Heart right ventricle (tissue), 16 donors: ENCODE measurements around the gene ADGRG7. TPM values are rescaled to one million over a fixed set of nuclear protein-coding genes. Genes with fewer than 3 reads are reported as not detected.
"Not testable (repeated sequence)": the region's sequence is repeated elsewhere in the genome, so short reads cannot be mapped to it uniquely, and the experiment has no call there.

Source experiments
- ATAC-seq, 8 donors: fragments of 200-7000 bp; cut with Tn5 transposase; one replicate each; pipeline ENCODE4 v1.9.1; 2020; ENCODE audit warnings: mild to moderate bottlenecking in 8 of 8, moderate library complexity in 8 of 8, moderate number of reproducible peaks in 1 of 8
- DNase-seq, 2 donors: peaks; one replicate each; pipeline ENCODE4 v3.0.0-alpha.2; 2020
- H3K27ac ChIP-seq, 10 donors: fragments of 200-600 bp; sonication (generic) in 2 of 10; one replicate each; pipeline versions ENCODE4 v1.5.0 to v1.8.0; 2020 to 2022; ENCODE audit warnings: mild to moderate bottlenecking in 3 of 10
- H3K27me3 ChIP-seq, 7 donors: fragments of 200-600 bp; one replicate each; pipeline ENCODE4 v1.8.0; 2021 to 2022; ENCODE audit warnings: mild to moderate bottlenecking in 2 of 7
- H3K36me3 ChIP-seq, 9 donors: fragments of 200-600 bp; sonication (generic) in 1 of 9; one replicate each; pipeline versions ENCODE4 v1.5.0 to v1.8.0; 2020 to 2022; ENCODE audit warnings: mild to moderate bottlenecking in 2 of 9
- H3K4me1 ChIP-seq, 9 donors: fragments of 200-600 bp; sonication (generic) in 1 of 9; one replicate each; pipeline versions ENCODE4 v1.5.0 to v1.8.0; 2020 to 2022; ENCODE audit warnings: mild to moderate bottlenecking in 4 of 9
- H3K4me3 ChIP-seq, 10 donors: fragments of 200-600 bp; sonication (generic) in 2 of 10; one replicate each; pipeline versions ENCODE4 v1.5.0 to v1.8.0; 2020 to 2022; ENCODE audit warnings: mild to moderate bottlenecking in 7 of 10, moderate library complexity in 2 of 10
- H3K9me3 ChIP-seq, 11 donors: fragments of 200-600 bp in 10 of 11; sonication (generic) in 2 of 11; one replicate each; pipeline versions ENCODE4 v1.5.0 to v1.8.0; 2013 to 2022; ENCODE audit warnings: mild to moderate bottlenecking in 2 of 11, control low read depth in 1 of 11, moderate library complexity in 1 of 11
- CTCF ChIP-seq, 9 donors: fragments of 200-600 bp; sonication (generic) in 2 of 9; IDR thresholded peaks; one replicate each; pipeline versions ENCODE4 v1.5.0 to v1.8.0; 2021 to 2022; ENCODE audit warnings: antibody characterized with exemption in 9 of 9, mild to moderate bottlenecking in 5 of 9, moderate library complexity in 1 of 9
- WGBS, 2 donors: extraction: QIAGEN DNeasy Blood & Tissue Kit; methylation state at CpG; one replicate each; pipeline ENCODE4 v1.1.7; 2013; ENCODE audit warnings: inconsistent platforms in 1 of 2; 5-methylcytosine and 5-hydroxymethylcytosine counted together
- intact Hi-C, 10 donors: fragments of 100-400 bp; cut with DNase I; formaldehyde crosslinking; loops; one replicate each; pipeline versions ENCODE4 v1.11.1 to v1.14.2; 2022
- polyA plus RNA-seq, 2 donors: library from polyadenylated mRNA; stranded (reverse); fragments of 200-250 nt; gene quantifications; one replicate each; pipeline ENCODE4 v1.2.3, GENCODE V29; 2013
- total RNA-seq, 10 donors: library from RNA; stranded (reverse); fragmentation: NEBNext Ultra II Directional in 3 of 10; extraction: Animal tissue kit (Norgen Biotek cat#: 25700) in 3 of 10; gene quantifications; one replicate each; pipeline versions ENCODE4 v1.2.1 to v1.2.4, GENCODE V29; 2021 to 2023
- donor health status: Arrhythmogenic right ventricular cardiomyopathy.
- donor health status: ischemic (EF 13 %, LVEDD 7.1; RV severe dilation, severe dysfunction).
- donor health status: healthy with polysubstance abuse.
- donor health status: DM: no; HTN: yes; CAD: no.
- donor health status: DM: no; HTN: no; CAD: no.
- donor health status: ischemic (EF 25% LVEDD 6.9; RV normal size, moderate dysfunction).
- donor health status: ischemic (EF 25% LVEDD 5.7; RV mildly dilated, moderate dysfunction).
- donor health status: healthy.
- donor health status: DM: yes; HTN: yes; CAD: no.
- donor health status: Ischemic cardiomyopathy.
- donor health status: ischemic (EF 35%, LVEDD 5.7; RV mildly dilated, moderate dysfunction).
- donor health status: nonischemic (EF 11% LVEDD 7.7; RV severe dilation, severe dysfunction).
- donor health status: DM: yes; HTN: yes; CAD: no.
- donor health status: PGD.
- donor health status: ischemic (EF 29% LVEDD 5.4; RV normal size, mild dysfunction).
- donor health status: nonischemic (EF 23%, LVEDD 6.1; RV moderate dilation, normal function).

The ADGRG7 gene
- total and polyA plus RNA-seq, 12 donors: 0.30 TPM; not detected in 11

DNA sequence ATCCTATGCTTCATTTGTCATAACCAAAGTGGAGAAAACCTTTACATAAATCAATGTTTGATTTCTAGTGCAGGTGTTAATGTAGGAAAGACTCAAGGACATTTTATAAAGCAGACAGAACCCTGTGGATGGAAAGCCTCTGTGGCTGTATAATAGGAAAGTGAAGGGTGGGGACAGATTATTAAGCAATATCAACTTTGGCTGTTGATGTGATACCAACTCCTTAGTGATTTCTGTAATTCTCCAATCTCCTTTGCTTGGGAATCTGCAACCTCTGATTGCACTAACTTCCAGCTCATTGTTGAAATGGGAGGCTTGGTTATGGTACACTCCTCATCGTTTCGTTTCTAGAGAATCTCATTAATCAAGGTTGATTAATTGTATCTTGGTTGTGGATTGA is 29.3 kb upstream of the ADGRG7 start:
- 44 to 49% methylated on average over 2 of the region's 2 CpGs for WGBS, 2 donors
- TF ChIP-seq CTCF (IDR thresholded peaks at IDR 0.05): no peak
- DNase-seq (no peak), ATAC-seq (no peak)
- H3K4me1 ChIP-seq: no peaks in the 10 kb centered on the region
- no peaks in the 10 kb centered on the region for H3K36me3 ChIP-seq
- intact Hi-C loops: no loop called here
- no peak overlapping the region for H3K27ac ChIP-seq
- no peak overlapping the region for H3K4me3 ChIP-seq
- no peaks in the 10 kb centered on the region for H3K9me3 ChIP-seq
- no peaks in the 10 kb centered on the region for H3K27me3 ChIP-seq

DNA sequence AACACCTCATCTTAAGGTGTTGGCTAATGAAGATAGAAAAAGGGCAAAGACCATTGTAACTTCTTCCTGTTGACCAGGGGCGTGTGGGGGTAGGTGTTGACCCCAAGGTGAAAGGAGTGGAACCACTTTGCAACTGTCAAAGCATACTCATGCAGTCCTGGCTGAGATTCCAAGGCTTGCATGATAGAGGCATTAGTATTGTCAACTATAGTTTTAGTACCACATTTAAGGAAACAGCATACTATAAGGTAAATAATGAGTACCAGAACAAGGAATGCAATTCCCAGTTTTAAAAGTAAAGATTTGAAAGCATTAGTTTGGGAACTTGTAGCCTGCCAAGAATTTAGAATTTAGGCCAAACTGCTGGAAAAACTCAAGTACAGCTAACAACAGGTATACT is 27.8 kb upstream of the ADGRG7 start:
- Histone ChIP-seq H3K27me3 (no peaks in the 10 kb centered on the region), H3K9me3 (no peaks in the 10 kb centered on the region), H3K27ac (no peak overlapping the region), H3K4me3 (no peak overlapping the region), H3K36me3 (no peaks in the 10 kb centered on the region), H3K4me1 (no peaks in the 10 kb centered on the region)
- TF ChIP-seq CTCF (IDR thresholded peaks at IDR 0.05): no peak
- 85 to 90% methylated on average over 1 of the region's 1 CpG for WGBS, 2 donors
- ATAC-seq (no peak), DNase-seq (no peak)
- intact Hi-C loops: no loop called here

DNA sequence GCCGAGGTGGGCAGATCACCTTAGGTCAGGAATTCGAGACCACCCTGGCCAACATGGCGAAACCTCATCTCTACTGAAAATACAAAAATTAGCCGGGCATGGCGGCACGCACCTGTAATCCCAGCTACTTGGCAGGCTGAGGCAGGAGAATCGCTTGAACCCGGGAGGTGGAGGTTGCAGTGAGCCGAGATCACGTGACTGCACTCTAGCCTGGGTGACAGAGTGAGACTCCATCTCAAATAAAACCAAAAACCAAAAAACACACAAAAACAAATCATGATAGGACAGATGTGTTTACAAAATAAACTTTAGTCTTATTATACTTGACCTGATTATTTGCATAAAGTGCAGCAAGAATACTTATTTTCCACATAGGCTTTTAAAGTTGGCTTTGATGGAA is 27.2 kb upstream of the ADGRG7 start:
- intact Hi-C loops, DNase-seq, H3K4me3 ChIP-seq, H3K9me3 ChIP-seq, H3K4me1 ChIP-seq, H3K36me3 ChIP-seq, ATAC-seq, H3K27ac ChIP-seq, H3K27me3 ChIP-seq: not testable (repeated sequence)
- WGBS, 2 donors: 94 to 96% methylated on average over 10 of the region's 10 CpGs

GRCh38 chr3:100584101-100584660 is 25.2 kb upstream of the ADGRG7 start:
- Histone ChIP-seq H3K36me3 (no peaks in the 10 kb centered on the region), H3K4me3 (no peak overlapping the region), H3K4me1 (no peaks in the 10 kb centered on the region), H3K9me3 (no peaks in the 10 kb centered on the region), H3K27me3 (no peaks in the 10 kb centered on the region), H3K27ac (no peak overlapping the region)
- intact Hi-C loops: no loop called here
- DNase-seq: no peak
- ATAC-seq: no peak
- TF ChIP-seq CTCF (IDR thresholded peaks at IDR 0.05): no peak
- 90 to 93% methylated on average over 3 of the region's 3 CpGs for WGBS, 2 donors

- intact Hi-C loops: loop anchor here in 1 of 10 donors (5.0 kb wide), 1 partner anchor 125 kb away; no protein-coding TSS in a partner anchor
- no peak for TF ChIP-seq CTCF (IDR thresholded peaks at IDR 0.05)
These were observed 22.6 kb upstream of the ADGRG7 start for GRCh38 chr3:100586832-100587231.

More at GRCh38 chr3:100586832-100587231, 22.6 kb upstream of the ADGRG7 start:
- no peaks in the 10 kb centered on the region for H3K9me3 ChIP-seq
- no peaks in the 10 kb centered on the region for H3K27me3 ChIP-seq
- H3K36me3 ChIP-seq: no peaks in the 10 kb centered on the region
- DNase-seq (no peak), ATAC-seq (no peak)
- peaks cover 0 to 5% (median 0%) of the 10 kb centered on the region in 9 donors for H3K4me1 ChIP-seq
- 75 to 99% methylated on average over 3 of the region's 3 CpGs for WGBS, 2 donors
- H3K4me3 ChIP-seq: no peak overlapping the region
- no peak overlapping the region for H3K27ac ChIP-seq
